Fibroblast of the aortic adventitia (primary cell): Measurements from ENCODE around the gene CARD16. TPM values are rescaled to one million over a fixed set of nuclear protein-coding genes. Genes with fewer than 3 reads are reported as not detected.
"Not testable (repeated sequence)": the region's sequence is repeated elsewhere in the genome, so short reads cannot be mapped to it uniquely, and the experiment has no call there.

ENCODE experiments used
- DNase-seq: peaks from one replicate; pipeline ENCODE4 v3.0.0-alpha.2; 2010; ENCODE audit warnings: low read depth
- H3K4me3 ChIP-seq: 2 replicates; pipeline ENCODE4 v1.5.1; 2011; ENCODE audit warnings: low read depth, mild to moderate bottlenecking, control low read depth, low read length, moderate library complexity
- total RNA-seq: library from RNA; depleted of rRNA; stranded (reverse); fragments of >200 nt; gene quantifications from 2 replicates; pipeline ENCODE4 v1.2.3, GENCODE V29; 2012; ENCODE audit warnings: low replicate concordance
- TF ChIP-seq, protein P1 (sequence below): IDR thresholded peaks from 2 replicates; pipeline ENCODE4 v1.5.1; 2011; ENCODE audit warnings: mild to moderate bottlenecking, low read length, control low read depth, inconsistent platforms; ENCODE audit not compliant: insufficient read depth

CARD16 gene
- total RNA-seq, 1 donor = 5.3 TPM

- H3K4me3 ChIP-seq = no peak overlapping the region
- TF ChIP-seq, protein P1, sequence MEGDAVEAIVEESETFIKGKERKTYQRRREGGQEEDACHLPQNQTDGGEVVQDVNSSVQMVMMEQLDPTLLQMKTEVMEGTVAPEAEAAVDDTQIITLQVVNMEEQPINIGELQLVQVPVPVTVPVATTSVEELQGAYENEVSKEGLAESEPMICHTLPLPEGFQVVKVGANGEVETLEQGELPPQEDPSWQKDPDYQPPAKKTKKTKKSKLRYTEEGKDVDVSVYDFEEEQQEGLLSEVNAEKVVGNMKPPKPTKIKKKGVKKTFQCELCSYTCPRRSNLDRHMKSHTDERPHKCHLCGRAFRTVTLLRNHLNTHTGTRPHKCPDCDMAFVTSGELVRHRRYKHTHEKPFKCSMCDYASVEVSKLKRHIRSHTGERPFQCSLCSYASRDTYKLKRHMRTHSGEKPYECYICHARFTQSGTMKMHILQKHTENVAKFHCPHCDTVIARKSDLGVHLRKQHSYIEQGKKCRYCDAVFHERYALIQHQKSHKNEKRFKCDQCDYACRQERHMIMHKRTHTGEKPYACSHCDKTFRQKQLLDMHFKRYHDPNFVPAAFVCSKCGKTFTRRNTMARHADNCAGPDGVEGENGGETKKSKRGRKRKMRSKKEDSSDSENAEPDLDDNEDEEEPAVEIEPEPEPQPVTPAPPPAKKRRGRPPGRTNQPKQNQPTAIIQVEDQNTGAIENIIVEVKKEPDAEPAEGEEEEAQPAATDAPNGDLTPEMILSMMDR = no peak
Measured at GRCh38 chr11:105042178-105042577, 3.0 kb downstream of the CARD16 start.

GRCh38 chr11:105040703-105041102 lies 4.4 kb downstream of the CARD16 start:
- no peak overlapping the region for H3K4me3 ChIP-seq
- TF ChIP-seq, protein P1 = no peak
- no peak for DNase-seq

More at GRCh38 chr11:105042178-105042577, 3.0 kb downstream of the CARD16 start:
- DNase-seq = no peak

DNA sequence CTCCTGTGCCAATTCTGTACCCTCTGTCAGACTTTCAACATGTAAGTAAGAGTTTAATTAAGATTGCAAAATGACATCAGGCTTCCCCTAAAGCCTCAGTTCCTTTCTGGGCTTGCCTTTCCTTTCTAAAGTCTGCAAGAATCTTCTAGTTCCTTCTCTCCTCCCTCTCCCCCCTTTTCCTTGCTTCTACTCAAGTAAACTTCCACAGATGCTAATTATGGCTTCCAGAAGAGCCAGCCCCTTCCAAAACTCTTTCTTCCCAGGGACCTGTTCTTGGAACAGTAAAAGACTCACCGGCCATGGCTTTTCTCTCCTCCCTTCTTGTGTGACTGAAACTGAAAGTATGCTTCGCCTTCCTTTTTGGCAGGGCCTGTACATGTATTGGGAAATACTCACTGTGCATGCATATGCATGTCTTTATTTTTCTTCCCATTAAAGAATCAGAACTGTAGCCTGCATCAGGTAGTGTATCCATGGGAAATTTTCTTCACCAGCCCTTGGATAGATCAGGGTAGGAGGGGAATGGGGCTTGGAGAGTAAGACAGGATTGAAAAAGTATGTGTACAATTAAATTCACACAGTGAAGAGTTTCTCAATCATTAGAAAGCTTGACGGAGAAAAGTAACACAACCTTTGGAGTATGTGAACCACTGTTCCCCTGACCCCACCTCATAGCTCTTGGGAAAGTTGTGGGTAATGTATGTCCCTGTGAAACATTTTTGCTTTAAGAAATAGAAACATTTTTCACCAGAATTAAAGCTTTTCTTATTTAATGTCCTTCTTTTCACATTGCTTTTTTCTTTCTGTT lies 10.1 kb downstream of the CARD16 start, which contains the start of gene CASP1:
CASP1 (minus strand) TSS at position 332 of the 808 bp plus-strand sequence; CDS start at position 301, 31 bp downstream.
- TF ChIP-seq, protein P1 = no peak
- H3K4me3 ChIP-seq = peak within 1 kb of the TSS; percentile 60
- DNase-seq = peak; percentile 86

- H3K4me3 ChIP-seq = peak overlapping the region; percentile 60
- DNase-seq = not testable (repeated sequence)
Measured at GRCh38 chr11:105034388-105034787, 10.7 kb downstream of the CARD16 start.

DNA sequence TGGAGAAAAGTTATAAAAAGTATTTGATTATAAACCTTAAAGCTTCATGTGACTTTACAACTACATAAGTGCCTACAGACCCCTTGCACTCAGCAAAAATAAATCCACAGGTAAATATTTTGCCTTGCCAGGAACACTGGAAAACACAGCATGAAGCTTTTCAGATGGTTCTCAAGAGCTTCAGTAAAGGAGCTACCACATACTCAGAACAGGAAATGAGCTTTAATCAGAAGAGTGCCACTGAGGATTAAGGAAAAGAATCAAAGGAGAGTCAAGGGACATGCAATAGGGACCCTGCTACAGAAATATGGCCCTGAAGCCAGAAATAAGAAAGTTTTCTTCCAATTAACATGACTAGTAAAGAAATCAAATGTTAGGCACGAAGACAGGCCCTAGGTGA lies 11.4 kb downstream of the CARD16 start:
- no peak for DNase-seq
- TF ChIP-seq, protein P1 = no peak
- H3K4me3 ChIP-seq = no peak overlapping the region

GRCh38 chr11:105033343-105033742 lies 11.8 kb downstream of the CARD16 start:
- no peak for DNase-seq
- TF ChIP-seq, protein P1 = no peak
- no peak overlapping the region for H3K4me3 ChIP-seq

DNA sequence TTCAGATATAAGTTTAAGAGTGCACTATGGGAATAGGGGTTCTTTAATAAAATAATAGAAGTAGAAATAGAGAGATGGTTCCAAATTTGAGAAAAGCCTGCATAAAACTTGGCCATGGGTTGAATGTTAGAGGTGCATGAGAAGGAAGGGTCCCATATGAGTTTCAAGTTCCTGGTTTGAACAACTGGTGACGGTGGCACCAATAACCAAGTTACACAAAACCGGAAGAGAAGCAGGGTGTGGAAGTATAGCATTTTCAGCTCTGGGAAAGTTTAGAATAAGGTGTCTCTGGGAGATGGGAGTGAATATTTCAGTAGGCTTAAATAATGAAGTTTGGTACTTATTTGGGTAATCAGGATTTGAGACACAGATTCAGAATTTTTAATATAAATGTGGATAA lies 12.6 kb downstream of the CARD16 start:
- no peak for DNase-seq
- TF ChIP-seq, protein P1 = no peak
- no peak overlapping the region for H3K4me3 ChIP-seq
